OCI-M2 (cell line): ENCODE measurements around the gene WFS1.

Experiments used
- DNase-seq: peaks from one replicate; lab custom pipeline; 2025; ENCODE audit not compliant: unreplicated experiment; lab: John Stamatoyannopoulos, UW

The WFS1 gene

DNA sequence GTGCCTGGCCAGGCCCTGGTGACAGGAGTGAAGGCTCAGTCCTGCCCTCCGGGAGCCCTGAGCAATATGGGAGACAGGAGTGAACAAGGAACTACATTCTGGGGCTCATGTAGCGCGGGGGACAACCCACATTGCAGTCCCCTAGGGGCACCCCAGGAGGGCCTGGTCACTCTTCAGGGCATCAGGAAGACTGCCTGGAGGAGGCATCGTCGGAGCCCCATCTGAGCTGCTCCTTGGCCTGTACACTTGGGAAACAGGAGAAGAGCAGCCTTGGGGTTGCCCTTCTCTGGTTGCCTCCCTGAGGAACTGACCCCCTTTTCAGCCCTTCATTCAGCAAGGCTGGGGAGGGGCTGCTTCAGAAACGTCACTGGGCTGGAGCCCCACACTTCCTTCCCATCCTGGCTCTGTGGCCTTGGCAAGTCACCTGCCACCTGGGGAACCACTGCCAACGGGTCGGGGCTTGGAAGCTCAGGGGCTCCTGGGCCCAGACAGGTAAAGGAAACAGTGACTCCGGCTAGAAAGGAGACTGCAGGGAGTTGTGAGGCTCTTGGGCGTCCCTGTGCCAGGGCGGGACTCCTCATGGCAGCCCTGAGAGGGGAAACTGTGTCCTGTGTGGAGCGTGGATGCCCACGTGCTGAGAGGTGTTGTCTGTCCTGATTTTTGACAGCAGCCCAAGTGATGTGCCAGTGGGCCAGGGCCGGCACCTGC lies 10.1 kb downstream of the WFS1 start:
- no peak for DNase-seq

- DNase-seq, result no peak
Observed at GRCh38 chr4:6280365-6280996, 10.8 kb downstream of the WFS1 start.

- no peak for DNase-seq
Observed at GRCh38 chr4:6281436-6282313, 12.0 kb downstream of the WFS1 start.

DNA sequence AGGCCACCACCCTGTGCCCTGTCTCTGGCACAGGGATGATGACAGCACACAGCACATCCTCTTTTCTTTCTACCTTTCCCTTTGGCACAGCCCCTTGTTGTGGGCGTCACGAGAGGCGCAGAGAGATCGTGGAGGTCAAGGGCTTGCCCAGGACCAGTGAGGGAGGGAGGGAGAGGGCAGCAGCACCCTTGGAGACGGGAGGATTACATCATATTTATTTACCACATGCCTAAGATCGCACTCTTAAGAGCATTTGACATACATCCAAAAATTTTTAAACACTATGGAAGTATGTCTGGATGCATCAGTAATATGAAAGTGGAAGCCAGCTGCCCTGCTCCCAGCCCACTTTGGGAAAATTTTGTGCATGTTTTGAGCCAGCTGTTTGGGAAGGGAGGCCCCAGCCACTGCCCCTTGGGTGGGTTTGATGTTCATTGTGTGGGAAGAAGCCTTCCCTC lies 12.7 kb downstream of the WFS1 start:
- DNase-seq, result no peak

GRCh38 chr4:6283282-6283681 lies 13.6 kb downstream of the WFS1 start:
- DNase-seq, result no peak

DNA sequence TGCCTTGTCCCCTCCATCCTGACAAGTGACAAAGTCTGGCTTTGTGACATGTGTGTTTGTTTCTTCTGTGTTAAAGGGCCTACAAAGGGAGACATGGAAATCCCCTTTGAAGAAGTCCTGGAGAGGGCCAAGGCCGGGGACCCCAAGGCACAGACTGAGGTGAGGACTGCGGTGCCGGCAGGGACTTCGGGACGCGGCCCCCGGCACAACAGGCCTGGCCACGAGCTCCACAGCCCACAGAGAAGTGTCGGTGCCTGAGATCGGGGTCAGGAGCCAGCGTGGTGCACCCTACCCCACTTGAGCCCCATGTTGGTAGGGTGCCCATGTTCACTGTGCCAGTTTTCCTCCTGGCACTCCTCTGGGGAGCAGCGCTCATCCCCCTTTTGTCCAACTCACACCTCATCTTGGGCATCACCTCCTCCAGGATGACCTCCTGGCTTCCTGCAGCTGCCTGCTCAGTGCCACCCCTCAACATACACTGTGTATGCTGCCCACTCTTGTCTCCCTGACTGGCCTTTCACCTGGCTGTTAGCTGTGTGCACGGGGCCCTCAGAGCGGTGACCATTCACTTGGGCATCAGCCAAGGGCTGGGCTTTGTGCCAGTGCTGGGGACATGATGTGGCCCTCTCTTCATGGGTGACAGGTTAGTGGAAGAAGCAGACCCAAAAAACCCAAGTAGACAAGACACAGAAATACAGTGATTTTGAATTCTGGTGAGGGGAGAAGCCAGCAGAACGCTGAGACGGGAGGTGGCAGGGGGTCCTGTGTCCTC lies 17.6 kb downstream of the WFS1 start:
- no peak for DNase-seq

GRCh38 chr4:6288342-6288741 lies 18.7 kb downstream of the WFS1 start:
- DNase-seq, result no peak

- no peak for DNase-seq
Observed at GRCh38 chr4:6288871-6289270, 19.2 kb downstream of the WFS1 start.

DNA sequence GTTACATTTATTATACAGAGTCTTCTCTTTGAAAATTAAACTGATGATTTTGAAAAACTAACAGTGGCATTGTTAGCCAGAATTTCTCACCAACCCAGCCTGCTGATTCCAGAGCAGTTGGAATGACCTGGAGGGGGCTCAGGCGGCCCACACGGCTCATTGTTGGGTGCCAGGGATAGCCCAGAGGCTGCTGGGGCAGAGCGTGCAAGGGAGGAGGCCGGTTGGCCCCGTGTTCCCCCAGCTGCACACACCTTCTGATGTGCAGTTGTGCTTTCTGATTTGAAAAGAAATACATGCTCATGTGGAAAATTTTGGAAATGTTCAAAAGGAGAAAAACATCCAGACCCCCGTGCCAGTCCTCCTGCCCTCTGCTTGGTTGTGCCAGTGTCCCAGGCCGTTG lies 20.6 kb downstream of the WFS1 start:
- DNase-seq, result no peak

- no peak for DNase-seq
Observed at GRCh38 chr4:6290769-6291547, 21.3 kb downstream of the WFS1 start.

- DNase-seq, result no peak
Observed at GRCh38 chr4:6291784-6292297, 22.2 kb downstream of the WFS1 start.

DNA sequence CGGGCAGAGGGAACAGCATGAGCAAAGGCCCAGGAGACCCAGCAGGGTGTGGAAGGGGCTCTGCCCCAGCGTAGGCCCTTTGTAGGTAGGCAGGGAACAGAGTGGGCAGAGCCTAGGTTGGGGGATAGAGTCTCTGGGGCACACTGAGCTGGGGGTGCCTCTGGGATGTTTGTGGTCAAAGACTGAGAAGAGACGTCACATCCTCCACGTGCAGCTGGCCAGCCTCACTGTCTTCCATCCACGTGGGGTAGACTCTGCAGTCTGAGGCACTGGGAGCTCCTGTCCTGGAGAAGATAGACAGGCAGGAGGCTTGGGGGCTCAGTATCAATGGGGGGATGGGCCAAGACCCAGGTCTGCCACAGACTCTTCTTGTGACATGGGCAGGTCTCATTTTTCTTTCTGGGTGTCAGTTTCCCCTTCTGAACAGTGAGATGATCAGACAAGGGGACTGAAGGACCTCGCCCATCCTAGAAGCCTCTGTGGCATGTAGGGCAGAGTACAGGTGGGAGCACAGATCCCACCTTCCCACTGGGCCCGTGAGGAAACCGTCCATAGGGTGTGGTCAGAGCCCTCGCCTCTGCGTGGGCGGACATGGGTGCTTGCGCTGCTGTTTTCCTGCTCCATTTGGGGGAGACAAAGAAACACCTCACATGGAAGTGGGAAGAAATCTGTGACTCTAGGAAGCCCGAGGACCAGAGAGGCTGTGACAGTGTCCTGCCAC lies 22.9 kb downstream of the WFS1 start:
- no peak for DNase-seq

- no peak for DNase-seq
Observed at GRCh38 chr4:6293097-6293445, 23.4 kb downstream of the WFS1 start.

DNA sequence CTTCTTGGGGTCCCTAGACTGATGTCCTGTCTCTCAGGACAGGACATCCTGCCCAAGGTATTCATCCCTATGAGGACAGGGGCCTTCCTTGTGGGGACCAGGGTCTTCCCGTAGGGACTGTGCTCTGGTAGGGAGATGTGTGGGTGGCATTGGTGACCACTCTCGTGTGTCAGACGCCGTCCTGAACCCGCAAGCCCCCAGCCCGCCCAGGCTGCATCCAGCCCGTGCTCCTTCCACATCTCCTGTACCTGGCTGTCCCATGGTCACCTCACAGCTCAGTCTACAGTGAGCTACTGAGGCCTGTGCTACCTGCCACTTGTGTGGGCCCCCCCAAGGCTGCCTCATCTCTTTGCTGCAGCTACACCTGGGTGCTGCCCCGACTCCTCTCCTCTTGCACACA lies 24.0 kb downstream of the WFS1 start:
- DNase-seq, result no peak

DNA sequence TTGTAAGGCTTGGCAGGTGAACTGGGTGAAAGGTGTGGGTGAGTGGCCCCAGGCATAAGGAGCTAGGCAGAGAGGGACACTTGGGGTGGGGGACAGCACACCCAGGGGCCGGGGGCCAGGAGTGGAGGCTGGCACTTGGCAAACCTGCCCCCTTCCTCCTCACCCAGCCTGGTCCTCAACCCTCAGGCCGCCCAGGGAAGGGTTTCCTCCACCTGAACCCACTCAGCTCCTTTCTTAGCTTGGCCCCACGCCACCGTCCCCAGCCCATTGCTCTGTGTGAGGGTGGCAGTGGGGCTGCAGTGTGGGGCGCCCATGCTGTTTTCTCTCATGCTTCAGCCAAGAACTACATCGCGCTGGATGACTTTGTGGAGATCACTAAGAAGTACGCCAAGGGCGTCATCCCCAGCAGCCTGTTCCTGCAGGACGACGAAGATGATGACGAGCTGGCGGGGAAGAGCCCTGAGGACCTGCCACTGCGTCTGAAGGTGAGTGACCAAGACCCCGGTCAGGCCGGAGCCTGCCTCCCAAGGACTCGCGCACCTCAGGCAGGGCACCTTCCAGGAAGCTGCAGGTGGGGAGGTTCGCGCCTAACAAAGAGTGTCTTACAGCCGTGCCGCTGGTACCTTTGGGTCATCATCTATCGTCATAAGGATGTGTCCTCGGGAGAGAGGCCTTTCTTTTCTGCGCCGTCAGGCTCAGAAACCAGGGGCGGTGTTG lies 25.2 kb downstream of the WFS1 start:
- no peak for DNase-seq

- no peak for DNase-seq
Observed at GRCh38 chr4:6295495-6295894, 25.8 kb downstream of the WFS1 start.

- DNase-seq, result no peak
Observed at GRCh38 chr4:6296026-6296425, 26.4 kb downstream of the WFS1 start.

GRCh38 chr4:6297266-6297815 lies 27.7 kb downstream of the WFS1 start:
- DNase-seq, result no peak

DNA sequence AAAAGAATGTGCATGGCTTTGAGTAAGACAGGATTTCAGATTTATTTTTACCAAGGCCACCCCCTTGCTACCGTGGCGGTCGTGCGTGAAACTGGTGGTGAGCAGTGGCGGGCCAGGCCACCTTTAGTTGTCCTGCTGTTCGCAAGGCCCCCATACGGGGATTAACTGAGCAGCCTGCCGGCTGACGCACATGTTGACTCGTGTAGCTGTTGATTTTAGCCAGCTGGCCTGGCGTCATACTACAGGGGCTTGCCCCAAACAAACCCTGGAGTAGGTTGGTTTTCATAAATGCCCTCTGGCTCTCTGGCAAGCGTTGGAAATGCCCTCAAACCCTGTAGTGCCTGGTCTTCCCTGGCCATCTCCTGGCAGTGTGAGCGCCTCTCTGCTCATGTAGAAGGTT lies 28.4 kb downstream of the WFS1 start:
- DNase-seq, result no peak
